Measurements from ENCODE around the gene KMT2C. TPM values are rescaled to one million over a fixed set of nuclear protein-coding genes. Genes with fewer than 3 reads are reported as not detected.

Gene KMT2C
- total RNA-seq, 4 donors from 2014 or later, result 59.0 to 73.9 (median 69.5) TPM

DNA sequence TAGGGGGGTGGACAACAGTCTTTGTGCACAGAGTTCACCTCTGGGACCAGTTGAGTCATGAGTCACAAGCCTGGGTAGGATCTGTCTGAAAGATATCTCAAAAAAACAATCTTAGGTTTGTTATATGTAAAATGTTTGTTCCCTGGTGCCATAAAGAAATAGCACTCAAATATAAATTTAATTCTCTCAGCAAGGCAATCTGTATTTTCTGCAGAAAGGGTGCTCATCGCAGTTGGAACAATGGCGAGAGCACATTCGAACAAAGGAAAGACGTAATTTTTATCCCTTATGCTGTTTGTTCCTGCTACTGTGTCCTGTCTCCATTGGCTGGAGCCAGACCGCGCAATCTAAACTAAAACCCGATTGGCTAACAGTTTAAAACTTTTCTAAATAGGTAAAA is 346.6 kb downstream of the KMT2C start:
- no peak overlapping the region for H3K4me3 ChIP-seq
- over 99% methylated on average over 7 of the region's 7 CpGs for WGBS
- H3K27me3 ChIP-seq, result no peaks in the 10 kb centered on the region
- DNase-seq (ENCODE audit: extremely low spot score), result no peak
- H3K4me1 ChIP-seq, result no peaks in the 10 kb centered on the region
- no peak overlapping the region for H3K27ac ChIP-seq (replicated peaks in 1 of 4)
- TF ChIP-seq, protein P1, sequence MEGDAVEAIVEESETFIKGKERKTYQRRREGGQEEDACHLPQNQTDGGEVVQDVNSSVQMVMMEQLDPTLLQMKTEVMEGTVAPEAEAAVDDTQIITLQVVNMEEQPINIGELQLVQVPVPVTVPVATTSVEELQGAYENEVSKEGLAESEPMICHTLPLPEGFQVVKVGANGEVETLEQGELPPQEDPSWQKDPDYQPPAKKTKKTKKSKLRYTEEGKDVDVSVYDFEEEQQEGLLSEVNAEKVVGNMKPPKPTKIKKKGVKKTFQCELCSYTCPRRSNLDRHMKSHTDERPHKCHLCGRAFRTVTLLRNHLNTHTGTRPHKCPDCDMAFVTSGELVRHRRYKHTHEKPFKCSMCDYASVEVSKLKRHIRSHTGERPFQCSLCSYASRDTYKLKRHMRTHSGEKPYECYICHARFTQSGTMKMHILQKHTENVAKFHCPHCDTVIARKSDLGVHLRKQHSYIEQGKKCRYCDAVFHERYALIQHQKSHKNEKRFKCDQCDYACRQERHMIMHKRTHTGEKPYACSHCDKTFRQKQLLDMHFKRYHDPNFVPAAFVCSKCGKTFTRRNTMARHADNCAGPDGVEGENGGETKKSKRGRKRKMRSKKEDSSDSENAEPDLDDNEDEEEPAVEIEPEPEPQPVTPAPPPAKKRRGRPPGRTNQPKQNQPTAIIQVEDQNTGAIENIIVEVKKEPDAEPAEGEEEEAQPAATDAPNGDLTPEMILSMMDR (IDR thresholded peaks at IDR 0.05), result no peak
- no peak for TF ChIP-seq EP300 (IDR thresholded peaks at IDR 0.05)
- TF ChIP-seq POLR2AphosphoS5 (IDR thresholded peaks at IDR 0.05), result no peak
- TF ChIP-seq POLR2A (IDR thresholded peaks at IDR 0.05; ENCODE audit: low read depth), result no peak
- peaks cover 0 to 10% (median 4%) of the 10 kb centered on the region in 4 donors for H3K9me3 ChIP-seq
- H3K36me3 ChIP-seq, result no peaks in the 10 kb centered on the region
- intact Hi-C loops (cut with DNase I), result no loop called here

GRCh38 chr7:152086513-152086912 is 349.3 kb downstream of the KMT2C start:
- Histone ChIP-seq H3K27me3 (no peaks in the 10 kb centered on the region), H3K9me3 (peaks cover 0 to 10% (median 4%) of the 10 kb centered on the region in 4 donors), H3K4me1 (no peaks in the 10 kb centered on the region), H3K4me3 (no peak overlapping the region), H3K27ac (replicated peaks in 1 of 4) (no peak overlapping the region), H3K36me3 (no peaks in the 10 kb centered on the region)
- 42% methylated on average over 1 of the region's 1 CpG for WGBS
- intact Hi-C loops (cut with DNase I), result no loop called here
- TF ChIP-seq, protein P1 (IDR thresholded peaks at IDR 0.05), result no peak
- TF ChIP-seq EP300 (IDR thresholded peaks at IDR 0.05) (no peak), POLR2AphosphoS5 (IDR thresholded peaks at IDR 0.05) (no peak), POLR2A (IDR thresholded peaks at IDR 0.05; ENCODE audit: low read depth) (no peak)
- no peak for DNase-seq (ENCODE audit: extremely low spot score)

GRCh38 chr7:152085131-152085530 is 350.7 kb downstream of the KMT2C start:
- 94% methylated on average over 3 of the region's 3 CpGs for WGBS
- no peaks in the 10 kb centered on the region for H3K36me3 ChIP-seq

More at GRCh38 chr7:152085131-152085530, 350.7 kb downstream of the KMT2C start:
- Histone ChIP-seq H3K27me3 (no peaks in the 10 kb centered on the region), H3K4me3 (no peak overlapping the region), H3K27ac (replicated peaks in 1 of 4) (no peak overlapping the region), H3K4me1 (no peaks in the 10 kb centered on the region), H3K9me3 (peaks cover 0 to 10% (median 4%) of the 10 kb centered on the region in 4 donors)
- intact Hi-C loops (cut with DNase I), result no loop called here
- TF ChIP-seq, protein P1 (IDR thresholded peaks at IDR 0.05), result no peak
- TF ChIP-seq EP300 (IDR thresholded peaks at IDR 0.05) (no peak), POLR2A (IDR thresholded peaks at IDR 0.05; ENCODE audit: low read depth) (no peak), POLR2AphosphoS5 (IDR thresholded peaks at IDR 0.05) (no peak)
- no peak for DNase-seq (ENCODE audit: extremely low spot score)

Small RNA genes lying within 50 kb of the gene (small RNA-seq; reads per million reads assigned to genes)
- gene AC104692.1, result 0 reads per million in 3 donors
- gene AC104692.2, result 0 reads per million in 3 donors
- gene RF00019, result 0 reads per million in 3 donors

Other genes with a start within 250 kb of the KMT2C start
- under 1 TPM; 0.17 to 0.57 (median 0.43) TPM for gene XRCC2, start 240.1 kb upstream of the KMT2C start, total RNA-seq

All from esophagus muscularis mucosa (tissue), 4 donors.